HL-60 (cell line): ENCODE measurements around the gene TMEM248.

ENCODE experiments used
- DNase-seq, 2 experiments: peaks; one replicate each; pipeline ENCODE4 v3.0.0-alpha.2; 2010 to 2020; ENCODE audit warnings: low read depth in 1 of 2, low spot score in 1 of 2
- H3K27ac ChIP-seq: fragments of 250-450 bp; sonication (Bioruptor Pico); replicated peaks from 2 replicates; pipeline ENCODE4 v1.5.1; 2020; ENCODE audit warnings: mild to moderate bottlenecking, moderate library complexity
- H3K27me3 ChIP-seq: fragments of 250-450 bp; sonication (Bioruptor Pico); 2 replicates; pipeline ENCODE4 v1.5.1; 2021; ENCODE audit warnings: mild to moderate bottlenecking, moderate library complexity; ENCODE audit not compliant: insufficient read depth, poor library complexity, severe bottlenecking
- H3K4me3 ChIP-seq: replicated peaks from 2 replicates; pipeline ENCODE4 v1.5.1; 2011; ENCODE audit warnings: mild to moderate bottlenecking, control low read depth, low read length; ENCODE audit not compliant: insufficient read depth
- CTCF ChIP-seq: IDR thresholded peaks from one replicate; pipeline ENCODE4 v1.5.1; 2011; ENCODE audit warnings: low read length, control low read depth, inconsistent platforms; ENCODE audit not compliant: insufficient read depth
- GABPA ChIP-seq: IDR thresholded peaks from 2 replicates; pipeline ENCODE4 v1.6.1; 2012; ENCODE audit warnings: low read depth
- POLR2AphosphoS5 ChIP-seq: IDR thresholded peaks from 2 replicates; pipeline ENCODE4 v1.6.1; 2012; ENCODE audit warnings: low read depth
- REST ChIP-seq: IDR thresholded peaks from 2 replicates; pipeline ENCODE4 v1.6.1; 2012; ENCODE audit warnings: low read depth; ENCODE audit not compliant: insufficient replicate concordance
- SPI1 ChIP-seq: IDR thresholded peaks from 2 replicates; pipeline ENCODE4 v1.6.1; 2012; ENCODE audit warnings: low read depth, mild to moderate bottlenecking, borderline replicate concordance

The TMEM248 gene

GRCh38 chr7:66927348-66927948 is 6.4 kb downstream of the TMEM248 start:
- no peak for DNase-seq
- no peak overlapping the region for H3K27ac ChIP-seq
- no peak overlapping the region for H3K4me3 ChIP-seq
- no peaks in the 10 kb centered on the region for H3K27me3 ChIP-seq
- TF ChIP-seq CTCF = no peak

- no peak for TF ChIP-seq SPI1
- TF ChIP-seq CTCF = no peak
- TF ChIP-seq GABPA = no peak
- no peak for TF ChIP-seq POLR2AphosphoS5
- no peak for TF ChIP-seq REST
- Histone ChIP-seq H3K27ac (no peak overlapping the region), H3K27me3 (no peaks in the 10 kb centered on the region), H3K4me3 (no peak overlapping the region)
- DNase-seq = no peak
These were observed 7.4 kb downstream of the TMEM248 start for GRCh38 chr7:66928388-66928787.

- no peak overlapping the region for H3K27ac ChIP-seq
- no peak overlapping the region for H3K4me3 ChIP-seq
- TF ChIP-seq GABPA (no peak), SPI1 (no peak), CTCF (no peak), REST (peak; percentile 83)
- no peaks in the 10 kb centered on the region for H3K27me3 ChIP-seq
- no peak for DNase-seq
These were observed 8.1 kb downstream of the TMEM248 start for GRCh38 chr7:66929165-66929564.

- Histone ChIP-seq H3K4me3 (no peak overlapping the region), H3K27me3 (no peaks in the 10 kb centered on the region), H3K27ac (no peak overlapping the region)
- DNase-seq = no peak
- TF ChIP-seq GABPA (no peak), SPI1 (no peak), CTCF (no peak), REST (no peak), POLR2AphosphoS5 (no peak)
These were observed 8.9 kb downstream of the TMEM248 start for GRCh38 chr7:66929935-66930334.
